Colonic mucosa (tissue), 4 donors: ENCODE measurements around the gene SH3YL1. TPM values are rescaled to one million over a fixed set of nuclear protein-coding genes. Genes with fewer than 3 reads are reported as not detected.

ENCODE experiments used
- DNase-seq: peaks from one replicate; pipeline ENCODE4 v3.0.0-alpha.2; 2020
- H3K27ac ChIP-seq: fragments of 200-600 bp; one replicate; pipeline ENCODE4 v1.8.0; 2021
- H3K27me3 ChIP-seq: fragments of 200-600 bp; one replicate; pipeline ENCODE4 v1.8.0; 2021
- H3K36me3 ChIP-seq: fragments of 200-600 bp; one replicate; pipeline ENCODE4 v1.8.0; 2021
- H3K4me1 ChIP-seq: fragments of 200-600 bp; one replicate; pipeline ENCODE4 v1.8.0; 2021; ENCODE audit warnings: mild to moderate bottlenecking
- H3K4me3 ChIP-seq: fragments of 200-600 bp; one replicate; pipeline ENCODE4 v1.8.0; 2021
- H3K9ac ChIP-seq, 2 donors: one replicate each; pipeline ENCODE4 v1.7.0; 2013; ENCODE audit warnings: control low read depth in 2 of 2, low read depth in 2 of 2, low read length in 2 of 2
- H3K9me3 ChIP-seq: fragments of 200-600 bp; one replicate; pipeline ENCODE4 v1.8.0; 2021
- intact Hi-C: fragments of 100-400 bp; cut with DNase I; formaldehyde crosslinking; loops from one replicate; pipeline ENCODE4 v1.14.1; 2022
- total RNA-seq, 2 donors: library from RNA; stranded (reverse); fragmentation: NEBNext Ultra II Directional in 1 of 2; extraction: Animal tissue kit (Norgen Biotek cat#: 25700) in 1 of 2; gene quantifications; one replicate each; pipeline ENCODE4 v1.2.1, GENCODE V29; 2021
- TF ChIP-seq, protein P1 (sequence below): fragments of 200-600 bp; IDR thresholded peaks from one replicate; pipeline ENCODE4 v1.8.0; 2022; ENCODE audit warnings: antibody characterized with exemption, mild to moderate bottlenecking
- donor health status: healthy.
- donor health status: DM: no; HTN: no; CAD: no.
- donor health status: DM: no; HTN: no; CAD: no.

SH3YL1 gene
- total RNA-seq, 2 donors from 2014 or later: 116 to 139 TPM

DNA sequence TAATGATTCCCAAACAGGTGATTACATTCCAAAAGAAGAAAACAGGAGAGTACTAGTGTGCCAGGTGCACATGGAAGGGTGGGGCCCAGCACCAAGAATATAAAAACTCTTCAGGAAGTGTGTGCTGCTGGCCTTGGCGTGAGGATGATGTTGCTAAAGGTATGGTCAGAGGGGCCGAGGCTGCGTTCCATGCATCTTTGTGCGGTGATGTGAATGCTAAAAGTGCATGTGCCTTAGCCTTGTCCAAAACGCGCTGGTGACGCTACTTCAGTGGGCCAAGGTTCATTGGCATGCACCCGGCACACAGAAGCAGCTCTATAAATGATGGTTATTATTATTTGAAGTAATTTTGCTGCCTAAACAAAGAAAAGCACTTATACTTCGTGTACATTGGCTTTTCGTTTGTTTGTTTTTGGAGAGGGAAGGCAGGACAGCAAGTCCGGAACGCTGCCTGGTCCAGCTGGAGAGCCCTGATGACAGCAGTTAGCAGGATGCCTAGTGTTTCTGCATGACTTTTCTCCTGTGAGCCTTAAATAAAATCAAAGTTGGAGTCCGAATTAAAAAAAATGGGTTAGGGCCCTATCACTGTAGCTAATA is 21.2 kb upstream of the SH3YL1 start:
- intact Hi-C loops: no loop called here
- no peaks in the 10 kb centered on the region for H3K9me3 ChIP-seq
- no peak for DNase-seq
- H3K9ac ChIP-seq: no peak overlapping the region
- peaks cover 32% of the 10 kb centered on the region for H3K27me3 ChIP-seq
- H3K36me3 ChIP-seq: no peaks in the 10 kb centered on the region
- no peak overlapping the region for H3K27ac ChIP-seq
- H3K4me1 ChIP-seq: peaks cover 11% of the 10 kb centered on the region
- H3K4me3 ChIP-seq: no peak overlapping the region
- TF ChIP-seq, protein P1, sequence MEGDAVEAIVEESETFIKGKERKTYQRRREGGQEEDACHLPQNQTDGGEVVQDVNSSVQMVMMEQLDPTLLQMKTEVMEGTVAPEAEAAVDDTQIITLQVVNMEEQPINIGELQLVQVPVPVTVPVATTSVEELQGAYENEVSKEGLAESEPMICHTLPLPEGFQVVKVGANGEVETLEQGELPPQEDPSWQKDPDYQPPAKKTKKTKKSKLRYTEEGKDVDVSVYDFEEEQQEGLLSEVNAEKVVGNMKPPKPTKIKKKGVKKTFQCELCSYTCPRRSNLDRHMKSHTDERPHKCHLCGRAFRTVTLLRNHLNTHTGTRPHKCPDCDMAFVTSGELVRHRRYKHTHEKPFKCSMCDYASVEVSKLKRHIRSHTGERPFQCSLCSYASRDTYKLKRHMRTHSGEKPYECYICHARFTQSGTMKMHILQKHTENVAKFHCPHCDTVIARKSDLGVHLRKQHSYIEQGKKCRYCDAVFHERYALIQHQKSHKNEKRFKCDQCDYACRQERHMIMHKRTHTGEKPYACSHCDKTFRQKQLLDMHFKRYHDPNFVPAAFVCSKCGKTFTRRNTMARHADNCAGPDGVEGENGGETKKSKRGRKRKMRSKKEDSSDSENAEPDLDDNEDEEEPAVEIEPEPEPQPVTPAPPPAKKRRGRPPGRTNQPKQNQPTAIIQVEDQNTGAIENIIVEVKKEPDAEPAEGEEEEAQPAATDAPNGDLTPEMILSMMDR: no peak

DNA sequence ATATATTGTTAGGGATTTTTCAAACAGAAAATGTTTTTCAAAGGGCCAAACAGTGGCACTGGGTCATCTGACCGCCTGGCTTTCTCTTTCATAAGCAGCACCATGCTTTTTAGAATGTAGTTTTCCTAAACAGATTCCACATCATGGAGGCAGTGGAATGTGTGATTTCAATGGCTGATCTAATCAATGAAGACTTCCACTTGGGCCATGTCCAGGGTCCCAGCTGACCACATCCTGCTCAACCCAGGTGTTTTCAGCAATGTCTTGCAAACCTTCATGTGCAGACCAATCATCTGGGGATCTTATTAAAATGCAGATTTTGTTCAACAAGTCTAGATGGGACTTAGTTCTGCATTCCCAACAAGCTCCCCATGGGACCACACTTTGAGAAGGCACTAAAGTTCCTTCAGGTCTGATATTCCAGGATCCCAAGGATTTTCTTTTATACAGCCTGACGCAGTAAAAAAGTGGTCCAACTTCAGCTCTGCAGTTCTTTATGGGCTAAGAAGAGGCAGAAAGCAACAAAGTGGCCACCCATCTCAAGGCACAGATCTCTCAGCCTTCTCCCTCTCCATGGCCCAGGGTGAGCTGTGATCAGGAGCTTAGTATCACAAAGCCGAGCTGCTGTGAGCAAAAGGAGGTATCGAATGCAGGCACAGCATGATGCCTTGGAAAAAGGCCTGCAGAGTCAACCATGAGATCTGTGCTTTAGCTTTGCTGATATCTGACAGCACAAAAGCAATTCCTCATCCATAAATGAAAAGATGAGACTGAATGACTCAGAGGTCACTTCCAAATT is 20.4 kb upstream of the SH3YL1 start:
- DNase-seq: no peak
- intact Hi-C loops: no loop called here
- Histone ChIP-seq H3K27ac (no peak overlapping the region), H3K36me3 (no peaks in the 10 kb centered on the region), H3K9me3 (no peaks in the 10 kb centered on the region), H3K4me1 (peaks cover 6% of the 10 kb centered on the region), H3K4me3 (no peak overlapping the region), H3K27me3 (peaks cover 24% of the 10 kb centered on the region), H3K9ac (no peak overlapping the region)
- TF ChIP-seq, protein P1: no peak

DNA sequence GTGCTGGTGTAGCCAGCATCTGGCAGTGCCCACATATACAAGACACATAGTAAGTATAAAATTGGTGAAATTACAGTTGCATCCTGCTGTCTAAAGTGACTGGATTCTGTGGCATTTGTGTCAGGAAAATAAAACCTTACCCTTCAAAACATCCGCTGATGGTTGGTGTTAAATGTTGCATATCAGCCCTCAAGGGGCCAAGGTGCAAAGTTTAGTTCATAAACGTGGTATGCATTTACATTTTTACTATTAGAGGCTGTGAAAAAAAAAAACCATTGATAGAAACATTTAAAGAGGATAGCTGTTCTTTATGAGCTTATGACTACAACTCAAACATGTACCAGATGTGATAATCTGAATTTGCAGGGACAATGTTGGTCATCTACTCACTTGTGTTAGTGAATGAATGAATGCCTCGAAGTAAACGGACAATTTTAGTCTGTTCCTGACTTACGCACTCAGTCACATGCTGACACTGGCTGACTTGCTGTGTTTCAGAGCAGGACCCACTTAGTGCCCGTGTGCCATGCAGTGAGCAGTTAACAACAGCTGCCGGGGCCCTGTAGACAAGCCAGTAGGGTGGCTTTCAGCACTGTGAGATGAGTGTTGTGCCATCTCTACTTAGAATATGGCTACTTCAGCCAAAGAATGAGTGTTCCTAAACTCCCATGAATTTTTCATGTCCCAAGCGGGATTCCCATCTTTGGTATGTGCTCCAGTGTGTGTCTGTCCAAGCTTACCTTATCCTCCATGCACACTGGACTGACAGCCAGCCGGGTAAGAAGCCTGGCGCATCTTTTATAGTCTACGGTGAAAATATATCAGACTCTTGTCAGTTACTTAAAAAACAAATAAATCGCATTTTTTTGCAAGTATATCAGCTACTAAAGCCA is 18.8 kb upstream of the SH3YL1 start:
- Histone ChIP-seq H3K36me3 (peaks cover 5% of the 10 kb centered on the region), H3K27ac (no peak overlapping the region)
- DNase-seq: no peak

DNA sequence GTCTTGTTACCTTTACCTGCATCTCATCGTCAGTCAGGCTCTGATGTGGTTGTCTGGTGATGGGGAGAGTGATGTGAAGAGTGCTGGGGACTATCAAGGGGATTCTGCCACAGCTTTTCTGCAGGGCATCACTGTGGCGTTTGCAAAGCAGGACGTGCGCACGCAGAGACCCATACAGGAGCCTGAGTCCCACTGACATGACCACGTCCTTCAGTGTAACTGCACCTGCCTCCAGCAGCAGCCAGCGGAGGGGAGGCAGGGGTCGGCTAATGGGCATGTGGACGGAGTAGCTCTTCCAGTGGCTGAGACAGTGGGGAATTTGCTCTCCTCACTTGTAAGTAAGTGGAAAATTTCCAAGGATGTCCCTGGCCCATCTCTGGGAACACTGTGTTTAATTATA is 17.5 kb upstream of the SH3YL1 start:
- no peak for DNase-seq
- H3K36me3 ChIP-seq: peaks cover 5% of the 10 kb centered on the region

More for the DNA sequence above, 18.8 kb upstream of the SH3YL1 start:
- Histone ChIP-seq H3K4me3 (no peak overlapping the region), H3K27me3 (peaks cover 11% of the 10 kb centered on the region), H3K9ac (no peak overlapping the region), H3K4me1 (peaks cover 4% of the 10 kb centered on the region), H3K9me3 (no peaks in the 10 kb centered on the region)
- TF ChIP-seq, protein P1: no peak
- intact Hi-C loops: no loop called here

DNA sequence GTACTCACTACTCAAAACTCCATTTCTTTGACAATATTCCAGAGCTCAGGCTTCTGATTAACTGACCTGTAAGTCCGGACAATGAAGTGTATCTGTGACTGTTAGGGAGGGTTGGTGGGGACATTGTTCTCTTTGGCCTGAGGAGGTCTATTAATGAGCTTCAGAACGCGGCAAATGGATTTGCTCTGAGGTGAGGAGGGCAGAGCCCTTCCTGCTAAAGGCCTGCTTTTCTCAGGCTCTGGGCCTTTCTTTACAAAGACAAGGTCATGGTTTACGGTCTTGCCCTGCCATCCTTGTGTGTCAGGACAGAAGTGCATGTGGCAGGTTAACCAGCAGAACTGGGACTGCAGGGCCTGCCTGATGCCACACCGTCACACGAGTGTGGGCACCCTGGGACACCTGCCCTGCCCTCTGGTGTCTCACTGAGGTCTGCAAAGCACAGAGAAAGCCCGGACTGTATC is 16.8 kb upstream of the SH3YL1 start:
- peaks cover 5% of the 10 kb centered on the region for H3K36me3 ChIP-seq
- no peaks in the 10 kb centered on the region for H3K9me3 ChIP-seq
- no peaks in the 10 kb centered on the region for H3K27me3 ChIP-seq
- no peak overlapping the region for H3K27ac ChIP-seq
- H3K4me3 ChIP-seq: no peak overlapping the region
- DNase-seq: no peak
- intact Hi-C loops: no loop called here
- TF ChIP-seq, protein P1: no peak
- no peak overlapping the region for H3K9ac ChIP-seq
- no peaks in the 10 kb centered on the region for H3K4me1 ChIP-seq

More for the DNA sequence above, 17.5 kb upstream of the SH3YL1 start:
- Histone ChIP-seq H3K4me1 (no peaks in the 10 kb centered on the region), H3K9ac (no peak overlapping the region), H3K27me3 (no peaks in the 10 kb centered on the region), H3K27ac (no peak overlapping the region), H3K9me3 (no peaks in the 10 kb centered on the region), H3K4me3 (no peak overlapping the region)
- TF ChIP-seq, protein P1: no peak
- intact Hi-C loops: no loop called here
